Myocyte (in vitro differentiated cells): ENCODE data around the gene ERICH6. TPM values are rescaled to one million over a fixed set of nuclear protein-coding genes. Genes with fewer than 3 reads are reported as not detected.

Experiments used
- DNase-seq: peaks from one replicate; pipeline ENCODE4 v3.0.0-alpha.2; 2012; ENCODE audit warnings: low read depth
- polyA plus RNA-seq: library from polyadenylated mRNA; unstranded; fragments of >200 nt; gene quantifications from one replicate; pipeline ENCODE4 v1.2.1, GENCODE V29; 2012; ENCODE audit warnings: missing spikeins
- total RNA-seq: library from RNA; depleted of rRNA; stranded (reverse); fragments of >200 nt; gene quantifications from 2 replicates; pipeline ENCODE4 v1.2.3, GENCODE V29; 2014

The ERICH6 gene
- total RNA-seq: not detected in 2 replicates
- polyA plus RNA-seq: not detected

DNA sequence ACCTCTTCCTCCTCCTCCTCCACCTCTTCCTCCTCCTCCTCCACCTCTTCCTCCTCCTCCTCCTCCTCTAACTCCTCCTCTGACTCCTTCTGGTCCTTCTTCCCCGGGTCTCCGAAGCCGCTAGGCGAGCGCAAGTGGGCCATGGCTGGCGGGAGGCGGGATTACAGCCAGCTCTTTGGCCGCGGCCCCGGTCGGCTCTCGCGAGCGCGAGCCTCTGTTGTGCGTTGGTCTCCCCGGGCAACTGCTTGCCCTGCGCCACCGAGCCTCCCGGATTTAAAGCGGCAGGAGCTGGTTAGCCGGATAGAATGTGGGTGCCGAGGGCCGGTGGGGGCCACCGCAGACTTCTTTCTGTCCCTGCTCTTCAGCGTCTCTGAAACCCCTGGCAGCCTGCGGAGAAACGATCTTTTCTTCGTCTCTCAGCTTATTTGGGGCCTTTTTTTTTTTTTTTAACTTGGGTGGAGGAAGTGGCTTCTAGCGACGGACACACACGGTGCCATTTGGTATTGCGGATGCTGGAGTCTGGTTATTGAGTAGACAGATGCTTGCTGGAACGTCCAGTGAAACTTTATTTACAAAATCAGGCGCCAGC lies at the start of gene ERICH6:
Gene ERICH6 (minus strand): TSS at position 165 of the 589 bp plus-strand sequence. CDS start 22 bp downstream, at position 143.
- DNase-seq: peak; percentile 93

DNA sequence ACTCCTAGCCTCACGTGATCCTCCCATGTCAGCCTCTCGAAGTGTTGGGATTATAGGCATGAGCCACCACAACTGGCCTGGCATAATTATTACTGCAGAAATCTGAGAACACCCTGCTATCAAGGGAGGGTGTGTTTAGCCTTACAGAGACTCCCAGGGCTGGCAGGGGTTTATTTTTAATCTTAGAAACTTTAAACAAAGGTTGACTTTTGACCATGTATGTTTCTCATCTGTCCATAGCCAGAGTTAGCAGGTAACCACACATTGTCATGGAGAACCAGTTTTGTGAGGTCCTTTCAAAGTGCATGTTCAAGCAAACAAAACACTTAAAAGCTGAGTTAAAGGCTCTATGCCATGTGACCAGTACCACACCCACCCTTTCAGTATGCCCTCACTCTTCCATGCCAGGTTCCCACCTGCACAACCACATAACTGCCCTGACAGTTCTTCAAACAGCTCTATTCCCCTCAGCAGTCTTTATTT lies 48.1 kb upstream of the ERICH6 start:
- DNase-seq: peak; percentile 23

- no peak for DNase-seq
These were observed 45.5 kb upstream of the ERICH6 start for GRCh38 chr3:150749255-150749654.

- no peak for DNase-seq
These were observed 44.9 kb upstream of the ERICH6 start for GRCh38 chr3:150748684-150749047.

DNA sequence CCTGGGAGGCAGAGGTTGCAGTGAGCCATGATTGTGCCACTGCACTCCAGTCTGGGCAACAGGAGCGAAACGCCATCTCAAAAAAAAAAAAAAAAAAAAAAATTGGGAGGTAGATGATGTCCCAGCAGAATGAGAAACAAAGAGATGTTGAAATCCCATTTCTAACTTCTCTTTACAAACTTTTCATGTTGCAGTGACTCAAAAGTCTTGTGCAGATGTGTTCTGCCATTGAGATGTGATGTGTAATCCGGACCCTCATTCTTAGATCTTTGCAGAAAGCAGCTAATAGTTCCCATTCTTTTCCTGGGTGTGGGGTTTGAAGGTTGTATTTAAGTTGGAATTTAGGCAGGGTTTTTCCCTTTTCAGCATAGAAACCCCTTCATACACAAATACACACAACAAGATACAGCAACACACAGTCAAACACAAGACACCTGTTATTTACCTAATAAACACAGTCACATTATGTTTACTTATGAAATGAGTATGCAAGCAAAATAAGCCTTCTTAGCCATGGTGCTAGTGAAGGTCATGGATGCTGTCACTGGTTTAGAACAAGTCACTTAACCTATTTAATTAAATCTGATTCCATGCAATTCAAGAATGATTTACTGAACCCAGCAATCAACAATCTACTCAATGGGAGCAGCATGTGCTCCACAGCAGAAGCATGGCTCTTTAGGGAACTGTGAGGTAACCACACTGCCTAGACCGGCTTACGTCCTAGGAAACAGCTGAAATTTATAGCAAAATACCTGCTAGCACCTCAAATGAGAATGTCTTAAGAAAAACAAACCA lies 44.4 kb upstream of the ERICH6 start:
- DNase-seq: no peak

GRCh38 chr3:150746791-150747590 lies 43.3 kb upstream of the ERICH6 start:
- peak; percentile 61 for DNase-seq

DNA sequence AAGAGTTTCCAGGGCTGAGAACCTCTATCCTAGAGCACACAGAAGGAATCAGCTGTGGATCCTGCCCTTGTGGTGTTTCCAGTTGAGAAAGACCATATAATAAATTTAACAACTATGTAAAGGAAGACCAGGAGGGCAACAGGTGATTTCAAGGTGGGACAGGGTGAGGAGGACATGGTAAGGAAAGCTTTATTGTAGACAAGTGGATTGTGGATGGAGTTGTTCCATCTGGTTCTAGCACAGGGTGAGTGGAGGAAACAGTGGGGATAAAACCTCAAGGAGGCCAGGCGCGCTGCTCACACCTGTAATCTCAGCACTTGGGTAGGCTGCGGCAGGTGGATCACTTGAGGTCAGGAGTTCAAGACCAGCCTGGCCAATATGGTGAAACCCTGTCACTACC lies 42.1 kb upstream of the ERICH6 start:
- DNase-seq: no peak

DNA sequence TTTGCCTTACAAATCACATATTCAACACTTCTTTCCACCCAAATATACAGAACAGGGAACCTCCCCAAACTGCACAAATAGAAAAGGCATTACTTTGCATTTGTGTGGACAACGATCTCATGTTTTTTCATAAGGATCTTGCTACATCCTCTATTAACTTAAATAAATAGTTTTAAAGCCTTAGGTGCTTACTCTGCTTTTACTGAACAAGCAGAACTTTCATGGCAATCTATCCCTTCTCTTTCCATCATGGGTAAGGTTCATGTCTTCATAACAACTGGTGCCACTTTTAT lies 41.1 kb upstream of the ERICH6 start:
- DNase-seq: no peak

- DNase-seq: no peak
These were observed 40.6 kb upstream of the ERICH6 start for GRCh38 chr3:150744041-150744918.

- no peak for DNase-seq
These were observed 39.8 kb upstream of the ERICH6 start for GRCh38 chr3:150743508-150743907.

DNA sequence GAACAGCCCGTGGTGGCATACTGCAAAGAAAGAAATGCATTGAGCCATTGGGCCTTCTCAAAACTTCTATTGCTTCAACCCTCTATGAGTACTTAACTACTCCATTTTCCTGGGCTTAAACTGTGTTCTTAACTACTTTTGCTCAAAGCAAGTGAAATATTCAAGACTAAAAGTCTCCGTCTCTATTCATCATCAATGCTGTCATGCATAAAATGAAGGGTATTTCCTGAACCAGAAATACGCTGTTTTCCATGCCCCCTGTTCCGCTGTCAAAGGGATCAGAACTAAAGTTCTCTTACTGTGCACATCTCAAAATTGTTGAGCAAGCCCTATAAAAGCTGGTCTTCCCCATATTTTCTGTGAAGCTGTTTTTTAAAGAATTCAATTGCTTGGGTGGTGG lies 39.0 kb upstream of the ERICH6 start:
- DNase-seq: no peak

- no peak for DNase-seq
These were observed 38.4 kb upstream of the ERICH6 start for GRCh38 chr3:150742141-150742523.

- no peak for DNase-seq
These were observed 37.9 kb upstream of the ERICH6 start for GRCh38 chr3:150741497-150742140.

GRCh38 chr3:150740733-150741496 lies 37.2 kb upstream of the ERICH6 start:
- DNase-seq: no peak

- DNase-seq: no peak
These were observed 36.3 kb upstream of the ERICH6 start for GRCh38 chr3:150739877-150740645.

- no peak for DNase-seq
These were observed 35.6 kb upstream of the ERICH6 start for GRCh38 chr3:150739200-150739863.

GRCh38 chr3:150738688-150739087 lies 35.0 kb upstream of the ERICH6 start:
- DNase-seq: peak; percentile 35

GRCh38 chr3:150737874-150738679 lies 34.4 kb upstream of the ERICH6 start:
- peak; percentile 79 for DNase-seq
